SIG-M5 (cell line): ENCODE data around the gene SYCP3.

Source experiments
- DNase-seq: peaks from one replicate; lab custom pipeline; 2025; lab: John Stamatoyannopoulos, UW

Gene SYCP3

GRCh38 chr12:101738920-101739665 is at the start of gene SYCP3:
Gene SYCP3 (minus strand): TSS chr12:101739462. CDS start chr12:101737935, 1,527 bp downstream.
- no peak for DNase-seq

- DNase-seq: no peak
These were observed 46.4 kb upstream of the SYCP3 start for GRCh38 chr12:101785671-101786070.

GRCh38 chr12:101784376-101784775 is 45.1 kb upstream of the SYCP3 start:
- no peak for DNase-seq

- no peak for DNase-seq
These were observed 44.6 kb upstream of the SYCP3 start for GRCh38 chr12:101783838-101784237.

GRCh38 chr12:101783150-101783549 is 43.9 kb upstream of the SYCP3 start:
- no peak for DNase-seq

- DNase-seq: no peak
These were observed 43.0 kb upstream of the SYCP3 start for GRCh38 chr12:101782273-101782731.

GRCh38 chr12:101781834-101782233 is 42.6 kb upstream of the SYCP3 start:
- no peak for DNase-seq

GRCh38 chr12:101780599-101780998 is 41.3 kb upstream of the SYCP3 start:
- no peak for DNase-seq

- no peak for DNase-seq
These were observed 40.4 kb upstream of the SYCP3 start for GRCh38 chr12:101779626-101780025.

GRCh38 chr12:101779200-101779599 is 39.9 kb upstream of the SYCP3 start:
- DNase-seq: no peak

- no peak for DNase-seq
These were observed 38.7 kb upstream of the SYCP3 start for GRCh38 chr12:101777978-101778377.

GRCh38 chr12:101777485-101777884 is 38.2 kb upstream of the SYCP3 start:
- DNase-seq: no peak

GRCh38 chr12:101775816-101776215 is 36.6 kb upstream of the SYCP3 start:
- DNase-seq: no peak

- no peak for DNase-seq
These were observed 34.4 kb upstream of the SYCP3 start for GRCh38 chr12:101773650-101774162.

GRCh38 chr12:101772012-101772775 is 32.9 kb upstream of the SYCP3 start:
- DNase-seq: peak; percentile 46

- DNase-seq: no peak
These were observed 30.6 kb upstream of the SYCP3 start for GRCh38 chr12:101769865-101770264.

- no peak for DNase-seq
These were observed 29.5 kb upstream of the SYCP3 start for GRCh38 chr12:101768781-101769180.

GRCh38 chr12:101767537-101767936 is 28.3 kb upstream of the SYCP3 start:
- DNase-seq: no peak

- no peak for DNase-seq
These were observed 25.0 kb upstream of the SYCP3 start for GRCh38 chr12:101764051-101764792.

- no peak for DNase-seq
These were observed 24.1 kb upstream of the SYCP3 start for GRCh38 chr12:101763246-101763931.

- no peak for DNase-seq
These were observed 22.5 kb upstream of the SYCP3 start for GRCh38 chr12:101761781-101762180.

- DNase-seq: no peak
These were observed 22.1 kb upstream of the SYCP3 start for GRCh38 chr12:101761350-101761749.
